K562 (cell line): ENCODE results near the gene CCDC187. TPM values are rescaled to one million over a fixed set of nuclear protein-coding genes. Genes with fewer than 3 reads are reported as not detected.

Experiments
- CBFB ChIP-seq: sonication (generic); formaldehyde crosslinking; IDR thresholded peaks from 2 replicates; pipeline ENCODE4 v1.4.0; 2020; ENCODE audit warnings: mild to moderate bottlenecking, missing genetic modification reagents
- CREB1 ChIP-seq, 2 experiments: sonication (generic) in 1 of 2; formaldehyde crosslinking in 1 of 2; IDR thresholded peaks; 2 replicates each; pipeline versions ENCODE4 v1.6.1 to v1.8.0; 2012 to 2022; ENCODE audit warnings: inconsistent platforms in 1 of 2, mild to moderate bottlenecking in 1 of 2, missing genetic modification reagents in 1 of 2, moderate library complexity in 1 of 2
- CREM ChIP-seq: IDR thresholded peaks from 2 replicates; pipeline ENCODE4 v1.6.1; 2014; ENCODE audit warnings: antibody characterized with exemption, low read depth
- FOXA1 ChIP-seq: fragments of 450-650 bp; IDR thresholded peaks from 2 replicates; pipeline ENCODE4 v1.6.1; 2016; ENCODE audit warnings: mild to moderate bottlenecking, borderline replicate concordance
- GABPA ChIP-seq: fragments of 200-800 bp; sonication (Bioruptor generic); conservative IDR thresholded peaks from 2 replicates; pipeline ENCODE4 v1.6.1; 2016; ENCODE audit warnings: low read depth, missing genetic modification characterization, missing compliant biosample characterization
- KDM1A ChIP-seq, 2 experiments: fragments of 450-650 bp; IDR thresholded peaks; 2 replicates each; pipeline ENCODE4 v1.6.1; 2016; ENCODE audit warnings: mild to moderate bottlenecking in 2 of 2
- KDM4B ChIP-seq, 2 experiments: fragments of 450-650 bp in 1 of 2; sonication (generic) in 1 of 2; IDR thresholded peaks; 2 replicates each; pipeline ENCODE4 v1.6.1; 2016 to 2017; ENCODE audit warnings: borderline replicate concordance in 2 of 2, antibody characterized with exemption in 1 of 2, low read depth in 1 of 2, mild to moderate bottlenecking in 1 of 2
- KLF6 ChIP-seq: fragments of 250-450 bp; sonication (Bioruptor Pico); IDR thresholded peaks from 2 replicates; pipeline ENCODE4 v1.4.0; 2020; ENCODE audit warnings: mild to moderate bottlenecking, moderate library complexity, borderline replicate concordance
- LEF1 ChIP-seq: fragments of 450-650 bp; IDR thresholded peaks from 2 replicates; pipeline ENCODE4 v1.6.1; 2016; ENCODE audit warnings: mild to moderate bottlenecking
- NFATC3 ChIP-seq: fragments of 450-650 bp; IDR thresholded peaks from 2 replicates; pipeline ENCODE4 v1.6.1; 2017; ENCODE audit warnings: mild to moderate bottlenecking
- NONO ChIP-seq, 2 experiments: fragments of 200-400 bp in 1 of 2; fragments of 450-650 bp in 1 of 2; formaldehyde crosslinking in 1 of 2; IDR thresholded peaks; 2 replicates each; pipeline ENCODE4 v1.6.1; 2017; ENCODE audit warnings: low read depth in 2 of 2, mild to moderate bottlenecking in 2 of 2, moderate library complexity in 2 of 2, low read length in 1 of 2
- PRMT5 ChIP-seq: sonication (generic); formaldehyde crosslinking; IDR thresholded peaks from 2 replicates; pipeline ENCODE4 v1.5.0; 2020; ENCODE audit warnings: missing genetic modification reagents
- RAD51 ChIP-seq: fragments of 450-650 bp; IDR thresholded peaks from 2 replicates; pipeline ENCODE4 v1.7.1; 2016; ENCODE audit warnings: low read depth, mild to moderate bottlenecking, borderline replicate concordance
- RB1 ChIP-seq: fragments of 450-650 bp; IDR thresholded peaks from 2 replicates; pipeline ENCODE4 v1.6.1; 2017; ENCODE audit warnings: low read depth, mild to moderate bottlenecking
- SNIP1 ChIP-seq: fragments of 450-650 bp; IDR thresholded peaks from 2 replicates; pipeline ENCODE4 v1.7.1; 2017; ENCODE audit warnings: low read depth, mild to moderate bottlenecking
- TEAD1 ChIP-seq, 2 experiments: fragments of 450-650 bp in 1 of 2; sonication (generic) in 1 of 2; formaldehyde crosslinking; IDR thresholded peaks; 2 replicates each; pipeline versions ENCODE4 v1.4.0 to v1.8.0; 2020 to 2022; ENCODE audit warnings: mild to moderate bottlenecking in 2 of 2, missing genetic modification reagents in 1 of 2
- ZNF57 ChIP-seq: fragments of 450-650 bp; formaldehyde crosslinking; IDR thresholded peaks from 2 replicates; pipeline ENCODE4 v1.4.0; 2020; ENCODE audit warnings: mild to moderate bottlenecking, moderate library complexity
- ZNF77 ChIP-seq: fragments of 250-450 bp; sonication (Bioruptor Pico); IDR thresholded peaks from 2 replicates; pipeline ENCODE4 v1.5.0; 2020
- polyA plus RNA-seq, 8 experiments: library from polyadenylated mRNA; depleted of rRNA in 4 of 8; stranded (reverse) in 5 of 8; unstranded in 3 of 8; fragments of >200 nt; fragmentation: Nextera tagmentation in 2 of 8; fragmentation: Illumina TruSeq in 1 of 8; extraction: Ambion mirVana in 2 of 8; extraction: Trizol in 1 of 8; gene quantifications; 2 replicates each; pipeline versions ENCODE4 v1.2.1 to v1.2.3, GENCODE V29; 2011 to 2014; ENCODE audit warnings: inconsistent platforms in 1 of 8, missing spikeins in 1 of 8
- total RNA-seq, 7 experiments: library from RNA; depleted of rRNA in 6 of 7; stranded (reverse); fragments of >200 nt in 6 of 7; fragmentation: Illumina TruSeq in 2 of 7; extraction: Trizol in 2 of 7; gene quantifications; 2 replicates each; pipeline versions ENCODE4 v1.2.1 to v1.2.3, GENCODE V29; 2011 to 2021; ENCODE audit warnings: low replicate concordance in 1 of 7
- TF ChIP-seq, protein P1 (sequence below): fragments of 150-350 bp; IDR thresholded peaks from 2 replicates; pipeline ENCODE4 v1.6.1; 2014; ENCODE audit warnings: low read depth, mild to moderate bottlenecking, low read length, borderline replicate concordance
- TF ChIP-seq, protein P2 (sequence below): sonication (generic); formaldehyde crosslinking; IDR thresholded peaks from 2 replicates; pipeline ENCODE4 v1.8.1; 2023; ENCODE audit warnings: mild to moderate bottlenecking, missing genetic modification reagents, moderate library complexity
- TF ChIP-seq, protein P3 (sequence below): sonication (generic); formaldehyde crosslinking; IDR thresholded peaks from 2 replicates; pipeline ENCODE4 v1.8.0; 2022; ENCODE audit warnings: missing genetic modification reagents, mild to moderate bottlenecking, moderate library complexity, borderline replicate concordance

The CCDC187 gene
- total and polyA plus RNA-seq, 9 of the 15 experiments (the other 6 are each of a cell fraction or from before 2014, with no cell fraction given): not detected

GRCh38 chr9:136245219-136246150 is 58.4 kb downstream of the CCDC187 start, which contains the start of gene QSOX2 (continued):
- TF ChIP-seq, protein P1, sequence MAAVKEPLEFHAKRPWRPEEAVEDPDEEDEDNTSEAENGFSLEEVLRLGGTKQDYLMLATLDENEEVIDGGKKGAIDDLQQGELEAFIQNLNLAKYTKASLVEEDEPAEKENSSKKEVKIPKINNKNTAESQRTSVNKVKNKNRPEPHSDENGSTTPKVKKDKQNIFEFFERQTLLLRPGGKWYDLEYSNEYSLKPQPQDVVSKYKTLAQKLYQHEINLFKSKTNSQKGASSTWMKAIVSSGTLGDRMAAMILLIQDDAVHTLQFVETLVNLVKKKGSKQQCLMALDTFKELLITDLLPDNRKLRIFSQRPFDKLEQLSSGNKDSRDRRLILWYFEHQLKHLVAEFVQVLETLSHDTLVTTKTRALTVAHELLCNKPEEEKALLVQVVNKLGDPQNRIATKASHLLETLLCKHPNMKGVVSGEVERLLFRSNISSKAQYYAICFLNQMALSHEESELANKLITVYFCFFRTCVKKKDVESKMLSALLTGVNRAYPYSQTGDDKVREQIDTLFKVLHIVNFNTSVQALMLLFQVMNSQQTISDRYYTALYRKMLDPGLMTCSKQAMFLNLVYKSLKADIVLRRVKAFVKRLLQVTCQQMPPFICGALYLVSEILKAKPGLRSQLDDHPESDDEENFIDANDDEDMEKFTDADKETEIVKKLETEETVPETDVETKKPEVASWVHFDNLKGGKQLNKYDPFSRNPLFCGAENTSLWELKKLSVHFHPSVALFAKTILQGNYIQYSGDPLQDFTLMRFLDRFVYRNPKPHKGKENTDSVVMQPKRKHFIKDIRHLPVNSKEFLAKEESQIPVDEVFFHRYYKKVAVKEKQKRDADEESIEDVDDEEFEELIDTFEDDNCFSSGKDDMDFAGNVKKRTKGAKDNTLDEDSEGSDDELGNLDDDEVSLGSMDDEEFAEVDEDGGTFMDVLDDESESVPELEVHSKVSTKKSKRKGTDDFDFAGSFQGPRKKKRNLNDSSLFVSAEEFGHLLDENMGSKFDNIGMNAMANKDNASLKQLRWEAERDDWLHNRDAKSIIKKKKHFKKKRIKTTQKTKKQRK: no peak
- TF ChIP-seq RAD51 (0 out of 2 replicates have a peak, but pooled peaks have one; percentile 6), GABPA (0 out of 2 replicates have a peak, but pooled peaks have one; percentile 12), LEF1 (no peak), PRMT5 (CRISPR knock-in tag) (peak; percentile 81), SNIP1 (no peak), CBFB (CRISPR knock-in tag) (0 out of 2 replicates have a peak, but pooled peaks have one; percentile 46), NFATC3 (no peak), FOXA1 (no peak), TEAD1 (CRISPR knock-in tag; IDR thresholded peaks at IDR 0.05) (peak in 1 of 2 experiments; percentile 55; a peak in 1 of 4 replicates), NONO (IDR thresholded peaks at IDR 0.05; ENCODE audit: low read depth in 2 of 2, low read length in 1 of 2) (peak in 1 of 2 experiments; percentile 94; a peak in 3 of 4 replicates), RB1 (peak; percentile 94), CREB1 (IDR thresholded peaks at IDR 0.05) (0 out of 2 replicates have a peak, but pooled peaks have one; percentile 33), CREB1 (CRISPR knock-in tag; IDR thresholded peaks at IDR 0.05) (peak; percentile 58), KDM1A (IDR thresholded peaks at IDR 0.05) (no peak), KDM4B (IDR thresholded peaks at IDR 0.05; ENCODE audit: borderline replicate concordance in 2 of 2, low read depth in 1 of 2) (no peak), CREM (peak; percentile 70), ZNF77 (CRISPR knock-in tag) (no peak), KLF6 (no peak), ZNF57 (CRISPR knock-in tag) (no peak)
- TF ChIP-seq, protein P2, sequence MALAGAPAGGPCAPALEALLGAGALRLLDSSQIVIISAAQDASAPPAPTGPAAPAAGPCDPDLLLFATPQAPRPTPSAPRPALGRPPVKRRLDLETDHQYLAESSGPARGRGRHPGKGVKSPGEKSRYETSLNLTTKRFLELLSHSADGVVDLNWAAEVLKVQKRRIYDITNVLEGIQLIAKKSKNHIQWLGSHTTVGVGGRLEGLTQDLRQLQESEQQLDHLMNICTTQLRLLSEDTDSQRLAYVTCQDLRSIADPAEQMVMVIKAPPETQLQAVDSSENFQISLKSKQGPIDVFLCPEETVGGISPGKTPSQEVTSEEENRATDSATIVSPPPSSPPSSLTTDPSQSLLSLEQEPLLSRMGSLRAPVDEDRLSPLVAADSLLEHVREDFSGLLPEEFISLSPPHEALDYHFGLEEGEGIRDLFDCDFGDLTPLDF: 0 out of 2 replicates have a peak, but pooled peaks have one; percentile 65
- TF ChIP-seq, protein P3, sequence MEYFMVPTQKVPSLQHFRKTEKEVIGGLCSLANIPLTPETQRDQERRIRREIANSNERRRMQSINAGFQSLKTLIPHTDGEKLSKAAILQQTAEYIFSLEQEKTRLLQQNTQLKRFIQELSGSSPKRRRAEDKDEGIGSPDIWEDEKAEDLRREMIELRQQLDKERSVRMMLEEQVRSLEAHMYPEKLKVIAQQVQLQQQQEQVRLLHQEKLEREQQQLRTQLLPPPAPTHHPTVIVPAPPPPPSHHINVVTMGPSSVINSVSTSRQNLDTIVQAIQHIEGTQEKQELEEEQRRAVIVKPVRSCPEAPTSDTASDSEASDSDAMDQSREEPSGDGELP (CRISPR knock-in tag): peak; percentile 38; the same call in 1 of the 2 replicates
